Fibroblast of skin of scalp (primary cell): Measurements from ENCODE around the gene IP6K3.

Source experiments
- DNase-seq: peaks from one replicate; pipeline ENCODE4 v3.0.0-alpha.2; 2013

IP6K3 gene

DNA sequence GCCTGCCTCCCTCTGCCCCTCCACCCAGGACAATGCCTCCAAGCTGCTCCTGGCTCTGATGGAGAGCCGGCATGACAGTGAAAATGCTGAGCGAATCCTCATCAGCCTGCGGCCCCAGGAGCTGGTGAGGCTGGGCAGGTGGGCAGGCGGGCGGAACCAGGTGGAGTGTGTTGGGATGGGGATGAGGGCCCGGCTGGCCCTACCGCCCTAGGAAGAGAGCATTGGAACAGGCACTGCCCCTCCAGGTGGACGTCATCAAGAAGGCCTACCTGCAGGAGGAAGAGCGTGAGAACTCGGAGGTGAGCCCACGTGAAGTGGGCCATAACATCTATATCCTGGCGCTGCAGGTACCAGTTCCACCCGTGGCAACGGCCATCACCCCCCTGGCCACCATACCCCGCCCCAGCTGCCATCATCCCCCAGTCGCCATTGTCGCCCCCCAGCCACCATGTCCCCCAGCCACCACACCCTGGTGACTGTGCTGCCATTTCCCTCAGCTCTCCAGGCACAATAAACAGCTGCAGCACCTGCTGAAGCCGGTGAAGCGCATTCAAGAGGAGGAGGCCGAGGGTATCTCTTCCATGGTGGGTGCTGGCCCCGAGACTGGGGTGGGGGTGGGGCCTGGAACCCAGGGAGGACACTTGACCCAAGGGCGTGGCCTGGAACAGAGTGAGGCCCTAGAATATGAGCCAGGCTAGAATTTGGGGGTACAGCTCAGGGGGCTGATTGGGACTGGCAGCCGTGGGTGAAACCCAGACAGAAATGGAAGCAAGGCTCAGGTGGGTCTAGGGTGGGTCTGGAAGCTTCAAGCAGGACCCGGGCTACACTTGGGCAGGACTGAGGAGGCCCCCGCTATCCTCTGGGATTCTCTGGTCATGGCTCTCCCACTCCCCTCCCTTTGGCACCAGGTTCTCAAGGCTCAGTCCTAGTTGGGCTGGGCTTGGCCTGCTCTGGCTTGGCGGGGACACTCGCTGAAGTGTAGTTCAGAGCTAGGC is 59.4 kb downstream of the IP6K3 start:
- DNase-seq: no peak

DNA sequence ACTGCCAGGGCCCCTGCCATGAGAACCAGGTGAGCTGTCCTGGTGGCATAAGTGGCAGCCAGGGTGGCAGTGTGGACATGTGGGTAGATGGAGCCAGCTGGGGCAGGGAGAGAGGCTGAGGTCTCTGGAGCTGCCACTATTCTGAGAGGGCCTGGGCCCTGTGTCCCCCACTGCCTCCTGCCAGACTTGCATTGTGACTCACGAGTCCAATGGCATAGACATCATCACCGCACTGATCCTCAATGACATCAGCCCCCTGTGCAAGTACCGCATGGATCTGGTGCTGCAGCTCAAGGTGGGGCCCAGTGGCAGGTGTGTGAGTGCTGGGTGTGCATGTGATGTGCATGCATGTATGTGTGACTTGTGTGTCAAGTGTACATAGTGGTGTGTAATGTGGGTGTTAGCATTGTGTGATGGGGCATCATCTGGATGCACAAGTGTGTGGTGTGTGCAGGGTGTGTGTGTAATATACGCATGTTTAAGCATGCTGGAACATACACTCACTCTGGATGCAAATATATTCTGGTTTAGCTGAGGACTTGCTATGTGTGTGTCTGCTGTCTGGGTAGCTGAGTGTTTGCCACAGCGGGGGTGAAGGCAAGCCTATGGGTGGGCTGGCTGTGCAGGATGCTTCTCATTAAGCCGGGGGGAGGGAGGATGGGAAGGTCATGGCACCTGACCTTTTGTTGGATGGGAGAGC is 60.3 kb downstream of the IP6K3 start:
- DNase-seq: no peak

DNA sequence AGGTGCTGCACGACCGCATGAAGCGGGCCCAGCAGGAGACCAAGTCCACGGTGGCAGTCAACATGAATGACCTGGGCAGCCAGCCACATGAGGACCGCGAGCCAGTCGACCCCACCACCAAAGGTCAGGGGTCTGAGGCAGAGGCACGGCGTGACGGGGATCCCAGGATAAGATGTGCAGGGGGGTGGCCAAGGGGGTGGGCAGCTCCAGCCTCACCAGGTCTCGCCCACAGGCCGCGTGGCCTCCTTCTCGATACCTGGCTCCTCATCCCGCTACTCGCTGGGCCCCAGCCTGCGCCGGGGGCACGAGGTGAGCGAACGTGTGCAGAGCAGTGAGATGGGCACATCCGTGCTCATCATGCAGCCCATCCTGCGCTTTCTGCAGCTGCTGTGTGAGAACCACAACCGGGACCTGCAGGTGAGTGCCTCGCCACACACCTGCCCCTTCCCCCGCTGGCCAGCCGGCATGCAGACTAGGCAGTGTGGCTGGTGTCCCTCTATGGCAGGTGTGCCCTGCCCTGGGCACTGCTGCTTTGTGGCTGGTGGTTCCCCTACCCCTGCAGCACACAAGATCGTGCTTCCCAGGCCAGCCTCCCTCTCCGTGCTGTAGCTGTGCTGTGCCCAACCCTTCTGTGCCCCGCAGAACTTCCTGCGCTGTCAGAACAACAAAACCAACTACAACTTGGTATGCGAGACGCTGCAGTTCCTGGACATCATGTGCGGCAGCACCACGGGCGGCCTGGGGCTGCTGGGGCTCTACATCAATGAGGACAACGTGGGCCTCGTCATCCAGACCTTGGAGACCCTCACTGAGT is 61.1 kb downstream of the IP6K3 start:
- DNase-seq: no peak

DNA sequence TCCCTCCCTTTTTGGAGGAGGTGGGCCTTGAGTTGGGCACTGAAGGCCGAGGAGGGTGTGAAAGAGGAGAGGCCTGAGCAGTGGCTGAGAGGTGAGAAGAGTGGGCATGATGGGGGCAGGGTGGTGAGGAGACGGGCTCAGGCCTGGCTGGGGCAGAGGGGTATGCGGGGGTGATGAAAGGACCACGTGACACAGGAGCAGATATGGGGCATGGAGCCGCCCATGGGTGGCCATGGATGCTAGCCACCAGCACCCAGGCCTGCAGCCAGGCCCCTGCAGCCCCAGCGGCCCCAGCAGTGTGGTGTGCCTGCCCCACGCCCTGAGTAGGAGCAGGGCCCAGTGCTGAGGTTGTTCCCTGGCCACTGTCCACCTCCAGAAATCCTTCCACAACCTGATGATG is 61.7 kb downstream of the IP6K3 start:
- no peak for DNase-seq

DNA sequence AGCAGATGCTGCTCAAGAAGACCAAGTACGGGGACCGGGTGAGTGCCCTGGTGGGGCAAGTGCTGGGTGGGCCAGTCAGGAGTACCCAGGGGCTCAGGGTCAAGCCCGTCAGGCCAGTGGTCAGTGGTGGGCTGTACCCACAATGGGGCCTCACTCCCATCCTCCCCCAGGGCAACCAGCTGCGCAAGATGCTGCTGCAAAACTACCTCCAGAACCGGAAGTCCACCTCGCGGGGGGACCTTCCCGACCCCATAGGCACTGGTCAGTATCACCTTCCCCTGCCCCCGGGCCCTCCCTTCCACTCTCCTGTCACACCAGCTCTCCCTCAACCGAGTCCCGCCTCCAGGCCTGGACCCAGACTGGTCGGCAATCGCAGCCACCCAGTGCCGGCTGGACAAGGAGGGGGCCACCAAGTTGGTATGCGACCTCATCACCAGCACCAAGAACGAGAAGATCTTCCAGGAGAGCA is 62.2 kb downstream of the IP6K3 start:
- no peak for DNase-seq

DNA sequence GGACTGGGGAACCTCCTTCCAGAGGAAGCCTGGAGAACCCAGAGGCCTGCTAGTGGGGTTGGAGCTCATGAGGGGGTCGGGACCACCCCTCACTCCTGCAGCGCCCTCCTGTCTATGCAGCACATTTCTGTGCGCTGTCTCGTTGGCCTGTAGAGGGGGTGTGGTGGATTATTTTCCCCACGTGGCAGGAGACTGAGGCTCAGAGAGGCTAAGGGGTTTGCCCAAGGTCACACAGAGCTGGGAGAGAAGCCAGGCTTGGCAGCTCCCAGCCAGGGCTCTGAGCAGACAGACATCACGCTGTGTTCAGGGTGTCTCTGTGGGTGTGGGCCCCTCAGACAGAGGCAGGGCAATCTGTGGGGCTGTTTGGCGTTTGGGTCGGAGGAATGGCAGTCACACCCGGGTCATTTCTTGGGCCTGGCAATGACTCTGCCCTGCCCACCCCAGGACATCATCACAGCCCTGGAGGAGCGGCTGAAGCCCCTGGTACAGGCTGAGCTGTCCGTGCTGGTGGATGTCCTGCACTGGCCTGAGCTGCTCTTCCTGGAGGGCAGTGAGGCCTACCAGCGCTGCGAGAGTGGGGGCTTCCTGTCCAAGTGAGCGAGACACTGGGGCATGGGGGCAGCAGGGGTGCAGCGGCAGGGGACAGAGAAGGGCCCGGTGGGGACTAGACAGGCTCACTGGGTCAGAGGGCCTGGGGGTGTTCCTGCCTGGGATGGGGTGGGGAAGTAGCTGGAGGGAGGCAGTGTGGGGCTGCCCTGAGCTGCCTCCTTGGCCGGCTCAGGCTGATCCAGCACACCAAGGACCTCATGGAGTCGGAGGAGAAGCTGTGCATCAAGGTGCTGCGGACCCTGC is 62.9 kb downstream of the IP6K3 start:
- DNase-seq: no peak

DNA sequence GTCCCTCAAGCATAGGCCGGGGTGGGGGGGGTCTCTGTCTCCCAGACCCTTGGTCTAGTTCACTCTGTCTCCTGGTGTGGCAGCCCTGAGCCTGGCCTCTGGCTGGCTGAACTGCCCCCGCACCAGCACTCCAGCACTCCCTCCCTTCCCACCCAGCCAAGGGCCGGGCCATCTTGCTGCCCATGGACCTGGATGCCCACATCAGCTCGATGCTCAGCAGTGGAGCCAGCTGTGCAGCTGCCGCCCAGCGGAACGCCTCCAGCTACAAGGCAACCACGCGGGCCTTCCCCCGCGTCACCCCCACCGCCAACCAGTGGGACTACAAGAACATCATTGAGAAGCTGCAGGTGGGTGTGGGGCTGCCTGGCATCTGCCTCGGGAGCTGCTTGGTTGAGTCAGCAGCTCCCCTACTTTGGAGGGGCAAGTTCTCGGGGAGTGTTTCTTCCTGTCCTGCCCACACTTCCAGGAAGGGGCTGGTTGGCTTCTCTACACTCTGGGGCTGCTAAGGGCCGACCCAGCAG is 63.6 kb downstream of the IP6K3 start:
- no peak for DNase-seq

DNA sequence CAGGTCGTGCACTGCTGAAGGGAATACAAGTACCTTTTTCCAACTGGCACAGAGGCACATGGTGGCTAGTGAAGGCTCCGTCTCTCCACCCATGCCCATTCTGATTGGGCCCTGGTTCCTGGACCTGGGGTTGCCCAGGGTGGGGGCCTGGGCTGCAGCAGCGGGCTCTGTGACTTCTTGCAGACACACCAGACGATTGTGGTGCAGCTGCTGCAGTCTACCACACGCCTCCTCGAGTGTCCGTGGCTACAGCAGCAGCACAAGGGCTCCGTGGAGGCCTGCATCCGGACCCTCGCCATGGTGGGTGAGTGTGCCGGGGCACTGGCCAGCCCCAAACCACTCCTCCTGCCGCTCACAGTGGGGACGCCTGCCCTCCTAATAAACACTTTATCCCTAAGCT is 64.4 kb downstream of the IP6K3 start:
- no peak for DNase-seq

DNA sequence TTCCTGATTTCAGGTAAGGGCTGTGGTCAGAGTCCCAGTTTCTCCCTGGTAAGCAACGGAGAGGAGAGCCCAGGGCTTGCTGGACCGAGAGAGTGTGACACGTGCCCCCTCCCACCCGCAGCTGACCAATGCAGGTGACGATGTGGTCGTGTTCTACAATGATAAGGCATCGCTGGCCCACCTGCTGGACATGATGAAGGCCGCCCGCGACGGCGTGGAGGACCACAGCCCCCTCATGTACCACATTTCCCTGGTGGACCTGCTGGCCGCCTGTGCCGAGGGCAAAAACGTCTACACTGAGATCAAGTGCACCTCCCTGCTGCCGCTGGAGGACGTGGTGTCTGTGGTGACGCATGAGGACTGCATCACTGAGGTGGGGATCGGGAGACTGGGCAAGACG is 66.9 kb downstream of the IP6K3 start:
- no peak for DNase-seq

DNA sequence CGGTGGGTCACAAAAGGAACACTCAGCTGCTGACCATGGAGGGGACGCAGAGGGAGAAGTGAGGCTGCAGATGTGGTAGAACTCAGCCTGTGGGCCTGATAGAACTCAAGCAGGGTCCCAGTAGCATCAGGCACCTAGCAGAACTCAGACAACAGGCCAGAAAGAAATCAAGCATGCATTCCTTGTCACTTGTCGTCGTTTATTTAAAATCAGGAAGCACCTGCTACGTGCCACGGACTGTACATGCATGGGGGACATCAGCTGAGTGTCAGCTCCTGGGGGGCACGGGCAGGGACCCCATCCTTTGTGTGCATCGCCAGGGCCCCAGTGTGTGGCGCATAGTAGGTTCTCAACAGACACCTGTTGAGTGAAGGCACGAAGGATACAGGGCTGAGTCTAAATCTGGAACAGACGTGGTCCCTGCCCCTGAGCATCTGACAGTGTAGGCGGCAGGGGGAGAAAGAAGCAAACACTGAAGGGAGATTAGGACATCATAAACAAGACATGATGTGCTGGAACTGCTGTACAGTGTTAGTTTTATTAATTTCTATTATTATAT is 67.7 kb downstream of the IP6K3 start:
- no peak for DNase-seq

DNA sequence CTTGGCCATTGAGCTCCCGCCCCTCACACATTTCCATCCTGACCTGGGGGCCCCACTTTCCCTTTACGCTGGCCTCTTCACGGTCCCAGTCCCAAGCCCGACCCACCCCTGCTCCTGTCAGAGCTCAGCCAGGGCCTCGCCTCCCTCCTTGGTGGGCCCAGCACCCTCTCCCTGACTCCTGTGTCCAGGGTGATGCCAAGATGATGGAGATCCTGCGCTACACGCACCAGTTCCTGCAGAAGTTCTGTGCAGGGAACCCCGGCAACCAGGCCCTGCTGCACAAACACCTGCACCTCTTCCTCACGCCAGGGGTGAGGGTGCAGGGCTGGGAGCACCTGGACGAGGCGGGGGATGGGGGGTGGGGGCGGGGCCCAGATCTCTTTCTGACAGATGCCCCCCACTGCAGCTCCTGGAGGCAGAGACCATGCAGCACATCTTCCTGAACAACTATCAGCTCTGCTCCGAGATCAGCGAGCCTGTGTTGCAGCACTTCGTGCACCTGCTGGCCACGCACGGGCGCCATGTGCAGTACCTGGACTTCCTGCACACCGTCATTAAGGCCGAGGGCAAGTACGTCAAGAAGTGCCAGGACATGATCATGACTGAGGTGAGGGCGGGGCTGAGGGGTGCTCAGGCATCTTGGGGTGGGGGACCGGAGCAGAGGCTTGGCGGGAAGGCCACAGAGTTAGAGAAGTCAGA is 68.3 kb downstream of the IP6K3 start:
- no peak for DNase-seq

DNA sequence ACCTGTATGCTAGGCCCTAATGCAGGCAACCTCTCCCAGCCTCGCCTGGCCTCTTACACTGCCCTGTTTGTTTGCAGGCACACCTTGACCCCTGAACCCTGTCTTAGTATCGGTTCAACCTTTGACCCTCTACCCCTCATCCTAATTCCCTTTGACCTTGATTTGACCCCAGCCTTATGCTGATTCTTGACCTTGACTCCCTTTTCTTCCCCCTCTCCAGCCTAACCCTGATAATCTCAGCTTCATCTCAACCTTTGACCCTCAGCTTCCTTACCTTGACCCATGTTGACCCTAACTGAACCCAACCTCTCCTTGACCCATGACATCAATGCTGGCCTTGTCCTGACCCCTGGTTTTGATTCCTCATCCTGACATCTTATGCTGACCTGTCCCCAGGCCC is 69.0 kb downstream of the IP6K3 start:
- no peak for DNase-seq

DNA sequence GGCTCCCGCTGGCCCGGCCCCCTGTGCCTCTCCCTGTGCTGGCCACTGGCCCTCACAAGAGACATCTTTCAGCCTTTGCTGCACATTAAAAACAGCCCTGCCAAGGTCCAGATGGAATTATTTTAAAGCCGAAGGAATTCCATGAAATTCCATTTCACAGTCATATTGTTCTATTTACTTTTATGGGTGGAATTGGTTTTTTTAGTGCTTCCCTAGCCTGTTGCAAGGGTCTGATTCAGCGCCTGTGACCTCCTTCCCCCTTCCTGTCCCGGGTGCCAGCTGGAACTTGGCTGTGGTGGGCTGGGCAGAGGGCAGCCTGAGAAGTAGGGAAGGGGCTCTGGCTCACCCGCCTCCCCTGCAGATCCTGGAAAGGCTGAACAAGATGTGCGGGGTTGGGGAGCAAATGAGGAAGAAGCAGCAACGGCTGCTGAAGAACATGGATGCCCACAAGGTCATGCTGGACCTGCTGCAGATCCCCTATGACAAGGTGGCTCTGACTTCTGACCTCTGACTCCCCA is 69.5 kb downstream of the IP6K3 start:
- peak; percentile 78 for DNase-seq

DNA sequence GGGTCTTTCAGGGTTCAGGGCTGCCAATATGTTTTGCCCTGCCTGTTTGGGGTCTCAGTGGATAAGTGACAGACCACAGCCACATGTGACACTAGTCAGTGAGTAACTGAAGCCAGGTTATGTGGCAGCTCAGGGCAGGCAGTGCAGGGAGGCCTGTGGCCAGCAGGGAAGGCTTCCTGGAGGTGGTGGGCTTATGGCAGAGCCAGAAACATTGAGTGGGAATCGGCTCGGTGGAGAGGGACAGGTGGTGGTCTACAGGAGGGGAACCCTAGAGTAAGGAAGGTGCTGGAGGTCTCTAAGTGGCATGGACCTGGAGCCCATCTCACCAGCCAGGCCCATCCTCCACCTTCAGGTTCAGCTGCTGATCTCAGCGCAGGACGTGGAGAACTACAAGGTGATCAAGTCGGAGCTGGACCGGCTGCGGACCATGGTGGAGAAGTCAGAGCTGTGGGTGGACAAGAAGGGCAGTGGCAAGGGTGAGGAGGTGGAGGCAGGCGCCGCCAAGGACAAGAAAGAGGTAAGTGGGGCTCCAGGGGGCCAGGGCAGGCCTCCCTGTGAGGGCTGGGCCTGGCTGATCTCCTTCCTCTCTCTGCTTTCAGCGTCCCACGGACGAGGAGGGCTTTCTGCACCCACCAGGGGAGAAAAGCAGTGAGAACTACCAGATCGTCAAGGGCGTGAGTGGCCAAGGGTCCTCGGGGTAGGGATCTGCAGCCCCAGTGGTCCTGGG is 70.1 kb downstream of the IP6K3 start:
- DNase-seq: no peak

DNA sequence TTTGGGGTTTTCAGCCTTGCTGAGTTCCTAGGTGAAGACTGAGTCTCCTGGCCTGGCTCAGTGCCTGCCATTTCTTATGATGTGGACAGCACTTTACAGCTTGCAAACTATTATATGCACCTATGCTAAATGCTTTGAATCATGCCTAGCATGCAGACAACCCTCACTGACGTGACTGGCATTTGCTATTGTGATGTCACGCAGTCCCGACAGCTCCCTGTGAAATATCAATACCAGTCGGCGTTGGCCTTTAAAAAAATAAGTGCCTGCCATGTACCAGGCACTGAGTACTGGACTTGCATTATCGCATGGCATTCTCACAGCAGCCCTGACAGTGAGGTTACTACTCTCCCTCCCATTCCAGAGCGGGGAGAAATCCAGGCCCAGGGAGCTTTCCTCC is 70.7 kb downstream of the IP6K3 start:
- no peak for DNase-seq

DNA sequence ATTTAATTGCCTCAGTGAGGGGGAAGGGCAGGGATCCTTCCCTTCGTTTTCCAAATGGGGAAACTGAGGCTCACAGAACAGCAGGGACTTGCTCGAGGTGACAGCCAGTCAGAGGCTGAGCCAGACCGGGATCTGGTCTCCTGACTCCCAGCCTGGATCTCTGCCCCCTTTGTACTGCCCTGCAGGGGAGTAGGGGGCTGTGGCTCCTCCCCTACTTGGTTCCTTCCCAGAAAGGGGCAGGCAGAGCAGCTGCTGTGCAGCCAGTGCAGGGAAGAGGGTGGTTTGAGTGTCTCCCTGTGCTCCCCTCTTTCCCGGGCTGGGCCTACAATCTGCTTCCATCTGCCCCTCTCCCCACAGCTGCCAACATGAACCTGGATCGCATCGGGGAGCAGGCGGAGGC is 72.9 kb downstream of the IP6K3 start:
- DNase-seq: no peak

DNA sequence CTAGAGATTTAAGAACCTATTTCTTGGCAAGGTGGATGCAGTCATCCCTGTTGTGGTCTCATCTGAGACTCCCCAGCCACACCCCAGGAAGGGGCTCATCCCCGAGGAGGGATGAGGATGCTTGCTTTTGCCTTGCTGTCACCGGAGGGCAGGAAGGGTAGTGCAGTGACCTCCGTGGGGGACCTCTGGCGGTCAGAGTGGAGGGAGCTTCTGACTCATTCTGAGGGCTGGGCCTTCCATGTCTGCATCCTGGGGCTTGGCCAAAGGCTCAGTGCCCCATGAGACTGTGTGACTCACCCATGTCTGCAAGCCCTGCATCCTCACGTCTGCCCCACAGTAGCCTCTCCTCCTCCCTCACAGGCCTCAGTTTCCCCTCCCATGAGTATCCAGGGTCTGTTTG is 73.9 kb downstream of the IP6K3 start:
- peak; percentile 97 for DNase-seq

DNA sequence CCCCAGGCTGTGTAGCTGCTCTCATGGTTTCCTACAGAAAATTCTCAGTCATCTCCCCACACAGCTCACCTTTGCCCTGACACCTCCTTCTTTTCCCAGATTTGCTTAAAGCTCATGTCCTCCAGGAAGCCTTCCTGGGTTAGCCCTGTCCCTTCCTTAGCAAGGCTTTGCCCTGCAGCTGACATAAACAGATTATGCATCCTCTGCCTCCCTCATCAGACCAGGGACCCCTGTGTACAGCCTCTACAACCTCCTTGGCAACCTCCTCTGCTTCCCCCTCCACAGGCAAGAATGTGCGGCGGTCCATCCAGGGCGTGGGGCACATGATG is 75.0 kb downstream of the IP6K3 start:
- DNase-seq: no peak
